HG02885 (cell line): Measurements from ENCODE around the gene FHDC1.
A peak's percentile ranks its signal among the peaks of the same experiment; 100 is the strongest.
"Not testable (repeated sequence)": the region's sequence is repeated elsewhere in the genome, so short reads cannot be mapped to it uniquely, and the experiment has no call there.

Experiments used
- ATAC-seq: cut with Tn5 transposase; IDR thresholded peaks from one replicate; pipeline ENCODE4 v1.9.1; 2021; ENCODE audit warnings: mild to moderate bottlenecking; ENCODE audit not compliant: unreplicated experiment, poor library complexity

The FHDC1 gene, protein sequence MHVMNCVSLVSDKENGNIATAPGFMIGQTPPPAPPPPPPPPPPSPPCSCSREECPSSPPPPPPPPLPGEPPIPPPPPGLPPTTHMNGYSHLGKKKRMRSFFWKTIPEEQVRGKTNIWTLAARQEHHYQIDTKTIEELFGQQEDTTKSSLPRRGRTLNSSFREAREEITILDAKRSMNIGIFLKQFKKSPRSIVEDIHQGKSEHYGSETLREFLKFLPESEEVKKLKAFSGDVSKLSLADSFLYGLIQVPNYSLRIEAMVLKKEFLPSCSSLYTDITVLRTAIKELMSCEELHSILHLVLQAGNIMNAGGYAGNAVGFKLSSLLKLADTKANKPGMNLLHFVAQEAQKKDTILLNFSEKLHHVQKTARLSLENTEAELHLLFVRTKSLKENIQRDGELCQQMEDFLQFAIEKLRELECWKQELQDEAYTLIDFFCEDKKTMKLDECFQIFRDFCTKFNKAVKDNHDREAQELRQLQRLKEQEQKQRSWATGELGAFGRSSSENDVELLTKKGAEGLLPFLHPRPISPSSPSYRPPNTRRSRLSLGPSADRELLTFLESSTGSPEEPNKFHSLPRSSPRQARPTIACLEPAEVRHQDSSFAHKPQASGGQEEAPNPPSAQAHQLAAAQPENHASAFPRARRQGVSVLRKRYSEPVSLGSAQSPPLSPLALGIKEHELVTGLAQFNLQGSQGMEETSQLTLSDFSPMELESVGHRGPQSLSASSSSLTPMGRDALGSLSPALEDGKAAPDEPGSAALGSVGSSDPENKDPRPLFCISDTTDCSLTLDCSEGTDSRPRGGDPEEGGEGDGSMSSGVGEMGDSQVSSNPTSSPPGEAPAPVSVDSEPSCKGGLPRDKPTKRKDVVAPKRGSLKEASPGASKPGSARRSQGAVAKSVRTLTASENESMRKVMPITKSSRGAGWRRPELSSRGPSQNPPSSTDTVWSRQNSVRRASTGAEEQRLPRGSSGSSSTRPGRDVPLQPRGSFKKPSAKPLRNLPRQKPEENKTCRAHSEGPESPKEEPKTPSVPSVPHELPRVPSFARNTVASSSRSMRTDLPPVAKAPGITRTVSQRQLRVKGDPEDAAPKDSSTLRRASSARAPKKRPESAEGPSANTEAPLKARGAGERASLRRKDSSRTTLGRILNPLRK

DNA sequence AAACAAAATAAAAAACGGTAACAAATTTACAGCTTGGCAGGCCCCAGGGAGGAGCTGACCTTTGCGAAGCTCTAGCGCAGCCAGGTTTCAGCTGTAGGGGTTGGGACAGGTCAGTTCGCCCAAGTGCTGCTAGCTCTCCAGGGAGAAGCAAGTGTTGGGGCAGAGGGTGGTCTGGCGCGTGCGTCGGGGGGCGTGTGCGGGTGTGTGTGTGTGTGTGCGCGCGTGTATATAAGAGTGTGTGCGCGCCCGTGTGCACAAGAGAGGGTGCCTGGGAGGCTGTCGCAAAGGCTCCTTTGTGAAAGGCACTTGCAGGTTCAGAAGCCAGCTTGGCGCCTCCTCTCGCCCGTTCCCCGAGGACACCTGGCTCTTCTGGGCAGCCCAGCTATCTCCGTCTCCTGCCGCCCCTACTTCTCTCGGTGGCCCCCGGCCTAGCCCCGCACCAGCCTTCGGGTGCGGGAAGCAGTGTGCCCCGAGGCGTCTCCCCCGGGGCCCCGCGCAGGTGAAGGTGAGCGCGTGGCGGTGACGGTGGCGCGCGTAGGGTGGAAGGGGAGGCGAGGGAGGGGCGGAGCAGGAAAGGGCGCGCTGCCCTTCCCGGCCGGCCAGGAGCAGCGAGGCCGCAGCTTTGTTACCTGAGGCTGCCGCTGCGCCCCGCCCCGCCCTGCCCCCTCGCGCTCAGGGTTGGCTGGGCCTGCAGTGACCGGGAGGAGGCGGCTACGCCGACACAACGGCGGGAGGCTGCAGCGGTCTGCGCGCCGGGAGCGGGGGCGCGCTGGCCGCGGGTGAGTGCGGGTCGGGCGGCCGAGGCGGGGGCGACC is at the start of gene FHDC1:
Gene FHDC1, plus strand, starts transcription at position 693 of the 815 bp plus-strand sequence. CDS start 6,735 bp downstream, outside the sequence.
- ATAC-seq: peak; percentile 40

DNA sequence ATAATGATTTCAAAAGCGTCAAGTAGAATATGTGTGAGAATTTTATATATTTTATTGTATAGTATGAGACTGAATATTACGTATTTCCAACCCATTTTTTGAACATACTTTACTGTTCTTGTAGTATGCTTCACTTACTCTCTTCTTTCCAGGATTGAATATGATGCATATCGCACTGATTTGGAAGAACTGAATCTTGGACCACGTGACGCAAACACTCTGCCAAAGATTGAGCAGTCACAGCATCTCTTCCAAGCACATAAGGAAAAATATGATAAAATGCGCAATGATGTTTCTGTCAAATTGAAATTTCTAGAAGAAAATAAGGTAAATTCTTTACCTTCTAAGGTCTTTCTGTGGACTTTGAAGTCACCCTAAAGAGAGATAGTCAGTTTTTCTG is 48.1 kb upstream of the FHDC1 start:
- ATAC-seq: no peak

DNA sequence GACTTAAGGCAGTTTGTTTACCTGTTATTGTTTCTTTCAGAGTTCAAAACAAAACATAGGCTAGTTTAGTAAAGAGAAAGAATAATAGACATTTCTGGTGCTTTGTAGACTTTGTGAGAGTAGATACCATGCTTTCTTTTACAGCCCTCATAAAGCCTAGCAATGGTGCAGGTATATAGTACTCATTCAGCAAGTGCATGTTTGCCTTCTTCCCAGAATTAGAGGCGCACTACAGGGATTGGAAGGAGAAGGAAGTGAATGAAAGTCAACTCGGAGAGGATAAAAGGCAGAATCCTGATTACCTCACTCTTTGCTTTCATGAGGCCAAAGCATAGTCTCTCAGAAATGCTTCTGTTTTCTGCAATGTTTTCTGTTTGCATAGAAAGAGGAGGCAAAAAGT is 43.1 kb upstream of the FHDC1 start:
- ATAC-seq: no peak

DNA sequence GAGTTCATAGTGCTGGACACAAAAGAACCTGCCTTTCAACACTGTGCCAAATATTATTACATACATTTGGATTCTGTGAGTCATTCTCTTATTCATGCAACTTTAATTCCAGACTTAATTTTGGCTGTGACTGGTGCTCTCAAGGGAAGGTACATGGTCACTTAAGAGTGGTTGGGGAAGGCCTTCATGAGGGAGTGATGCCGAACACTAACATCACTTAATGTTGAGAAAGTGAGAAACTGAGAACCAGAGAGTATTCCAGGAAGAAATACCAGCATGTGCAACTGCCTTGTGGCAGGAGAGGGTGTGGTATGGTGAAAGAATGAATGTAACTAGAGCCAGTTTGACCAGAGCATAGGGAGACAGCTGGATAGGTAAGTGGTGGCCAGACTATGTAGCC is 41.5 kb upstream of the FHDC1 start:
- no peak for ATAC-seq

DNA sequence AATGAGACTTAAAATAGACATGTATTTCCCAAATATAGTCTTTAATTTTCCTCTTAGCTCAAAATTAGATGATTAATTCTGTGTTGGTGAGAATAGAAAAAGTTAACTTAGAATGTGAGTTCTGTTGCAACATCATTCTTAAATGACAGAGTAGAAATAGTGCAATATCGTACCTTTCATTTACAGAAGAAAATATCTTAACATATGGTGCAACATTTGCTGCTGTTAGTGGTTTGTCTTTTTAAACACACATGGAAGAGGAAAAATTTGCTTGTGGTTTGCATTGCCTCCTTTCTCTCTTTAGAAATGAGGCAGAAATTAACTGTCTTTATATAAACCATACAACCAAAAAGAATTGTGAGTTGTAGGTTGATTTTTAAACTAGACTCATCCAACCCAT is 39.3 kb upstream of the FHDC1 start:
- no peak for ATAC-seq

DNA sequence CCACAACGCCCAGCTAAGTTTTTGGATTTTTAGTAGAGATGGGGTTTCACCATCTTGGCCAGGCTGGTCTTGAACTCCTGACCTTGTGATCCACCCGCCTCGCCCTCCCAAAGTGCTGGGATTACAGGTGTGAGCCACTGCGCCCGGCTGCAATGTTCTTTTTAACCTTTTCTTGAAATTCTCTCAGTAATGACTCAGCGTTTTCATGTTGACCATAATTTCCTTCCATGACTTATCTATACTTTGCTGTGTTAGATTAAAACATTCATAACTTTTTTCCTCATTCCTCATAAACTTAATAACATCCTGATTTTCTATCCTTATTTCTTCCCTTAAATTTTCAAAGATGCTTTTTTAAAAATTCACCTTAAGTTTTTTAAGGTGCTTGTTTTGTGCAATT is 38.0 kb upstream of the FHDC1 start:
- not testable (repeated sequence) for ATAC-seq

DNA sequence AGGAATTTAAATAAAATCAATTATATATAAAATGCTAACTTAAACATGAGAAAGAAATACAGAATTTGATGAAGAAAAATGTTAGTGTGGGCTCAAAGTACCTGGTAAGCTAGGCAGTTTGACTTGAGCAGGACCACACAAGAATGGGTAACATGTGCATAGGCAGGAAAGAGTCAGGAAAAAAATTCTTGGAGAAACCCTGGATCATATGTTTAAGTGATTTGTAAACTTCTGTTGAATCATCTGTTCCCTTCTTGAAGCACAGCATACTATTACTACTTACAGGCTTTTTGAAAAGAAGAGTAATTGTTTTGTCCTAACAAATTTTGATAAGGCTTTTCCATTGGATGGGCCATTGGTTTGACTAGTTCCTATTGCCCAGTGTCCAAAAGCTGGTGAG is 37.5 kb upstream of the FHDC1 start:
- ATAC-seq: no peak

DNA sequence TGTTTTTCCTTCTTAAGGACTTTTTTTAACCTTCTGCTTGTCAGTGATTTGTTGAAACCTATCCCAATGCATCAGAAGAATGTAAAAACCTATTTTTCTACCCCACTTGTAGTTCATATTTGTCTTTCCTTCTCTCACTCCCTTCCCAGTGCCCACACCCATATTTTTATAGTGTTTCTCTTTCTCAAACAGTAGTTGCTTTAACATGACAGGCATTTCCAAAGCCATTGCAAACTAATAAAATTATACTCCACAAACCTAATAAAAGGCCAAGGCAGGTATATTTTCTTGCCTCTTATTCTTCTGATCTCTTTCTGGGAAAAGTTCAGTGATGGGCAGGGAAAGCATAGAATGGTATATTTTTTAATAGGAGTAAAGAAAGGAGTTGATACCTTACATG is 35.7 kb upstream of the FHDC1 start:
- ATAC-seq: no peak

DNA sequence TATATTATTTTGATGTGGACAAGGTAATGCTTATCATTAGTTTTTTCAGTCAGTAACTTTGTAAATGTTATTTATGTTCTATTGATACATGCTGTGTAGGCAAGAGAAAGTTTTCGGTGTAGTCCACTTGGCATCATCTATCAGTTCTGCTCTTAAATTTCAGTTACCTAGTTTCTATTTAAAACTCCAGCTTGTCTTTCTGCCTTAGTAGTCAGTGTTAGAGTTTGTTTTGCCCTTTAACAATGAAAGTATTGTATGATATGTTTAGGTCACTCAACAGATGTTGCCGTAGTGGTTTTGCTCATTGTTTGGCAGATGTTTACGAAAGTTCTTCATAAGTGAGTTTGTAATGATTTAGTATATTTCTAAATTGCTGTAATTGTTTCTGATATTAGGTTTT is 34.9 kb upstream of the FHDC1 start:
- ATAC-seq: no peak

DNA sequence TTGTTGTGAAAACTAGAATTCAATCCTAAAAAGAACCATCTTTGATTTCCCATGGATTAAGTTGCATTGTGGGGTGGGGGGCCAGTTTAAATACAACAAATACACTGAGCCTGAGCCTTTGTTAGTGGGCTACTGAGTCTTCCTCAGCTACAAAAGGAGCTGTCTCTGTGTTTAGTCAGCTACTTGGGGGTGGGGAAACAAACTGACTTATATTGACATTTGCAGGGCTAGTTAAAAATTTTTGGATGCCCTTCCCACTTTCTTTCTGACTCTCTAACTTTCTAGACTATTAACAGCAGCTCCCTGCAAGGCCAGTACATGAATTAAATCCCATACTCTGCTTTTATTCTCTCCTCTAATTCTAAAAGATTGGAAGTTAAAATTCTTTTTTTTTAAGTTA is 32.5 kb upstream of the FHDC1 start:
- ATAC-seq: no peak

DNA sequence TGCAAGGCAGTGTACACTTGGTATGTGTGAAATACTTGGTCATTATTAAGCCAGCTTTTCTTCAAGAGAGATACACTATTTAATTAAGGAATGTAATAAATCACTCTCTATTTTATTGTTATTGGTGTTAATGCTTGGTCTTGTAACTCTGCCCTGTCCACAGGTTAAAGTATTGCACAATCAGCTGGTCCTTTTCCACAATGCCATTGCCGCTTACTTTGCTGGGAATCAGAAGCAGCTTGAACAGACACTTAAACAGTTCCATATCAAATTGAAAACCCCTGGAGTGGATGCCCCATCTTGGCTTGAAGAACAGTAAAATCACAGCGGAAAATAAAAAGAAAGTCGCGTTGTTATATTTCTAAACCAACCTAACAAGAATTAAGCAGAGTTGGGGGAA is 26.2 kb upstream of the FHDC1 start:
- ATAC-seq: no peak

DNA sequence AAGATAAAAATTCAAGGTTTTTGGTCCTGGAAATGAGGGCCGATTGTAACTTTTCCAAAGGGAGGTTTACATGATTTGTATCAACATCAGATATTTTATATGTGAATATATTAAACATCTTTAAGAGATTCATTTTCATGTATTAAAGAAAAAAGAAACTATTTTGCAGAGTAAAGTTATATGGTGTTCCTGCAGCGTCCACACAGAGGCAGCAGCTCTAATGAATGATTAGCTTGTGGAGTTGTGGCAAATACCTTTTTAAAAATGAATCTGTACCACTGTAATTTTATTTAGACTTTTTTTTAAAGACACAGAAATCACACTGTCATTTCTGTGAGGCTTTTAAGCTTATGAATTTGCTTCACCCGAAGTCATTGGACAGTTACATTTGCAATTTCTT is 25.6 kb upstream of the FHDC1 start:
- no peak for ATAC-seq

DNA sequence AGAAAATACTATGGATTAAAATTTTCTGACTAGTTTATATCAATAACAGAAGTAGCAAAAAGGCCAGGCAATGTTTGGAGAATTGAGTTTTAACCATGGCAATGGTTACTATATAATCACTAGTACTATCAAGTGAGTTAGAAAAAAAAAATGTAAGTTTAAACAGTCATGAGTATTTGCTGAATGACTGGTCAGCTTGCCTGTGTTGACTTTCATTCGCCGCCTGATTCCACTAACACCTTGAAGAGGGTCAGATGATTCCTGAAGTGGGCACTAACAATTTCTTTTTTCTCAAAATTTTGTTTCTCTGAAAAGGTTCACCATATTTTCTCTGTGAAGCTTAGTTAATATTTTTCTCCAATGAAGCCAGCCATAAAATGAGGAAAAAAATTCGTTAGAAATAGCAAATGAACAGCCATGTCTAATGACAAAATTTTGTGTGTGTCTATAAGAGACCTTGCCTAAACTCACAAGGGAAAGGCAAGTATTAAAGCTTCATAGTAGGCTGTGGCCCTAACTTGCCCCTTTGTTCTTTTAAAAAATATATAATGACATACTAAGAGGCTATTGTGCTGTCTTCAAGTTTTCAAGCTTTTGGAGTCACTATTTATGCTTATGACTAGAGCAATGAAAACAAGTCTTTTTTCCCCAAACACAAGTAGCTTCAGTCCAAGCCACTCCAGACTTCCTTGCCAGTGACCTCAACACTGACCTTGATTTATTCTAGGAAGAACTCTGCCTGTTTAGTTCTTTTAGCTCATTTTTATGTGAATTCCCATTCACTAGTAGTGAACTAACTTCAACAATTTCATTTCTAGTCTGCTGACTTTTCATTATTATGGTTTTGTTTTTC is 18.4 kb upstream of the FHDC1 start:
- ATAC-seq: no peak

DNA sequence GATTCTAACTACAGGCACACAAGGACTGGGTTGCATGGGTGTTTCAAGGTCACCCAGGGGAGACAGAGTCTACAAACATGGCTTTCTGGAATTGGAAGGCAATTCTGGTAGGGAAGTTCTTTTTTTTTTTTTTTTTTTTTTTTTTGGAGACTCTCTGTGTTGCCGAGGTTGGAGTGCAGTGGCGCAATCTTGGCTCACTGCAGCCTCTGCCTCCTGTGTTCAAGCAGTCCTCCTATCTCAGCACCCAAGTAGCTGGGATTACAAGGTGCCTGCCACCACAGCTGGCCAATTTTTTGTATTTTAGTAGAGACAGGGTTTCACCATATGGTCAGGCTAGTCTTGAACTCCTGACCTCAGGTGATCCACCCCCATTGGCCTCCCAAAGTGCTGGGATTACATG is 16.3 kb upstream of the FHDC1 start:
- ATAC-seq: no peak

DNA sequence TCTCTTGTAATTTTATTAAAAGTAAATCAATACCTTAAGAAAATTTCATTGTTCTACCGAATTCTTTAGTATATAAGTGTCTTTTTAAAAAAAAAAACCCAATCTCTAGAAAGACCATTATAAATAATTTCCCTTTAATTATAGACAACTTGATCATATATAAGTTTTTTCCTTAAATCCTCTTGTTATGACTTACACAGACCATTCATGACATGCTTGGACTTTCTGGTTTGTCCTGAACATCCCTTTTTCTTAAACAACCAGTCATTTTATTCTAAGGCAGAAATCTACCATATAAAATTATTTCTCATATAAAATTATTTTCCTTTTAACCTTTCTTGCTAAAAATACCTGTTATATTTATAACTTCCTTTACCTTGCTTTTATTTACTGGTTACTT is 15.4 kb upstream of the FHDC1 start:
- ATAC-seq: no peak

DNA sequence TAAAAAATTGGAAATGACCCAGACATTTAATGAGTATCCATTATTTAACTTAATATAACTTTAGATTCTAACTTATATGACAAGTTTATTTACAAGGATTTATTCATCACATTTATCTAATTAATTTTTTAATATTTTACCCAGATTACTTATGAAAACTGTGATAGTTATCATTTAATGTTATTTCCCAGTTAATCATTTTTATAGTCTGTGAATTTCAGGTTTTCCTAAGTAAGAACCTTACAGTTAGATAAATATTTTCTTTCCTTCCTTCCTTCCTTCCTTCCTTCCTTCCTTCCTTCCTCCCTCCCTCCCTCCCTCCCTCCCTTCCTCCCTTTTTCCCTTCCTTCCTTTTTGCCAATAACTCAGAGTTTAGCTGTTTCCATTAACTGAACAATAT is 14.8 kb upstream of the FHDC1 start:
- ATAC-seq: no peak

DNA sequence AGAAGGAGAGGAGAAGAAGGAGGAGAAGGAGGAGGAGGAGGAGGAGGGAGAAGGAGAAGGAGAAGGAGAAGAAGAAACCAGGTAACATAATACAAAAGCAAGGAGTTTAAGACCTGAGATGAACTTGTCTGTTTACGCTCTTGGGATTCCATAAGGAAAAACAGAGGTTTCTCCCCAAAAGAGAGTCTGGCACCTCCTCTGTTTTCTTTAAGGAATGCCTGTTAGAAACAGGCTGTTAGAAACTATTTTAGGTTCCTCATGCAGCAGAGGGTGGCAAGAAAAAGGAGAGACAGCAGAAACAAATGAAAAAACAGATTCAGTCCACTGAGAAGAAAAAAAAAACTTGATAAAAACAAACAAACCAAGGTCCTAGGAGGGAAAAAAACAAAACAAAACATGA is 10.3 kb upstream of the FHDC1 start:
- no peak for ATAC-seq

DNA sequence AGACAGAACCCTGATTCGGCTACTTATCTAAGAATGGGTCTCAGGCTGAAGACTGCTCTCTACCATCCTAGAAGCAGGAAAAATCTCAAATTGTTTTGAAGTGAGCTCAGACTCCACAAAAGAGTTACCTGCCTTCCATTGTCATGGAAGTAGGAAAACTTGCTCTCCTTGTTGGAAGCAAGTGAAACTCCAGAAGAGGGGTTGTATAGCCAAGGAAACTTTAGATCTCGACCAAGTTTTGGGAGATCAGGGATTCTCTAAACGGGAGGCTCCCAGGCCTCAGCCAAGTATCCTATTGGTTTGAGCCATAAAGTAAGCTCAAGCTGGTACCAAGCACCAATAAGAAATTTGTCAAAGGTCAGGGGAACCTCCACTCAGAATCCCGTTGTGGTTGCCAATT is 9.2 kb upstream of the FHDC1 start:
- ATAC-seq: no peak

DNA sequence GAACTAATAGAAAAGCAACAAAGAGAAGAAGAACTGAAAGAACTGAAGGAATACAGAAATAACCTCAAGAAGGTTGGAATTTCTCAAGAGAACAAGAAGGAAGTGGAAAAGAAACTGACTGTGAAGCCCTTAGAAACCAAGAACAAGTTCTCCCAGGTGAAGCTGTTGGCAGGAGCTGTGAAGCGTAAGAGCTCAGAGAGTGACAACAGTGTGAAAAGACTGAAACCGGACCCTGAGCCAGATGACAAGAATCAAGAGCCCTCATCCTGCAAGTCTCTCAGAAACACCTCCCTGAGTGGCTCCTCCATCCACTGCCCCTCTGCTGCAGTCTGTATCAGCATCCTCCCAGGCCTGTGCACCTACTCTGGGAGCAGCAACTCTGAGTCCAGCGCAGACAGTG is 8.4 kb upstream of the FHDC1 start:
- ATAC-seq: no peak
